HepG2 (cell line): ENCODE data around the gene PSKH1. TPM values are rescaled to one million over a fixed set of nuclear protein-coding genes. Genes with fewer than 3 reads are reported as not detected.

Source experiments
- CBFB ChIP-seq: sonication (generic); formaldehyde crosslinking; IDR thresholded peaks from 2 replicates; pipeline ENCODE4 v1.4.0; 2020; ENCODE audit warnings: missing genetic modification reagents
- FOXJ3 ChIP-seq: sonication (generic); formaldehyde crosslinking; IDR thresholded peaks from 2 replicates; pipeline ENCODE4 v1.4.0; 2020; ENCODE audit warnings: missing genetic modification reagents, mild to moderate bottlenecking, borderline replicate concordance
- GTF3A ChIP-seq: sonication (generic); formaldehyde crosslinking; conservative IDR thresholded peaks from 2 replicates; pipeline ENCODE4 v1.4.0; 2020; ENCODE audit warnings: mild to moderate bottlenecking, missing genetic modification reagents
- HCFC1 ChIP-seq: fragments of 150-350 bp; IDR thresholded peaks from 2 replicates; pipeline ENCODE4 v1.6.1; 2014; ENCODE audit warnings: low read depth, low read length
- HIVEP1 ChIP-seq: sonication (generic); formaldehyde crosslinking; IDR thresholded peaks from 2 replicates; pipeline ENCODE4 v1.4.0; 2020; ENCODE audit warnings: mild to moderate bottlenecking, missing genetic modification reagents
- HMGA1 ChIP-seq: sonication (generic); formaldehyde crosslinking; conservative IDR thresholded peaks from 2 replicates; pipeline ENCODE4 v1.4.0; 2020; ENCODE audit warnings: missing genetic modification reagents
- MIXL1 ChIP-seq: IDR thresholded peaks from 2 replicates; pipeline ENCODE4 v1.6.1; 2016
- NR1H2 ChIP-seq: sonication (generic); formaldehyde crosslinking; IDR thresholded peaks from 2 replicates; pipeline ENCODE4 v1.8.1; 2022; ENCODE audit warnings: low read depth, missing genetic modification reagents, borderline replicate concordance
- RBFOX2 ChIP-seq: fragments of 200-400 bp; formaldehyde crosslinking; IDR thresholded peaks from 2 replicates; pipeline ENCODE4 v1.6.1; 2017; ENCODE audit warnings: low read depth, mild to moderate bottlenecking, low read length
- RNF2 ChIP-seq: fragments of 450-650 bp; conservative IDR thresholded peaks from 2 replicates; pipeline ENCODE4 v1.6.1; 2016; ENCODE audit warnings: low read depth
- SALL2 ChIP-seq: sonication (generic); formaldehyde crosslinking; IDR thresholded peaks from 2 replicates; pipeline ENCODE4 v1.8.1; 2023; ENCODE audit warnings: mild to moderate bottlenecking, missing genetic modification reagents, inconsistent platforms
- SMAD3 ChIP-seq: sonication (generic); formaldehyde crosslinking; IDR thresholded peaks from 2 replicates; pipeline ENCODE4 v1.4.0; 2020; ENCODE audit warnings: missing genetic modification reagents
- TAF1 ChIP-seq: sonication (generic); formaldehyde crosslinking; IDR thresholded peaks from 2 replicates; pipeline ENCODE4 v1.4.0; 2020; ENCODE audit warnings: missing genetic modification reagents
- YEATS4 ChIP-seq: sonication (generic); formaldehyde crosslinking; IDR thresholded peaks from 2 replicates; pipeline ENCODE4 v1.4.0; 2020; ENCODE audit warnings: missing genetic modification reagents, borderline replicate concordance
- ZBTB1 ChIP-seq: sonication (generic); formaldehyde crosslinking; IDR thresholded peaks from 2 replicates; pipeline ENCODE4 v1.4.0; 2020; ENCODE audit warnings: missing genetic modification reagents, borderline replicate concordance
- ZKSCAN1 ChIP-seq: fragments of 150-350 bp; IDR thresholded peaks from 2 replicates; pipeline ENCODE4 v1.6.1; 2014; ENCODE audit warnings: low read length
- ZNF256 ChIP-seq: sonication (generic); formaldehyde crosslinking; conservative IDR thresholded peaks from 2 replicates; pipeline ENCODE4 v1.4.0; 2020; ENCODE audit warnings: missing genetic modification reagents
- ZNF441 ChIP-seq: sonication (generic); formaldehyde crosslinking; IDR thresholded peaks from 2 replicates; pipeline ENCODE4 v1.7.0; 2021; ENCODE audit warnings: missing genetic modification reagents, borderline replicate concordance
- ZNF510 ChIP-seq: sonication (generic); formaldehyde crosslinking; IDR thresholded peaks from 2 replicates; pipeline ENCODE4 v1.4.0; 2020; ENCODE audit warnings: low read depth, mild to moderate bottlenecking, missing genetic modification reagents
- ZNF557 ChIP-seq: sonication (generic); formaldehyde crosslinking; IDR thresholded peaks from 2 replicates; pipeline ENCODE4 v1.4.0; 2020; ENCODE audit warnings: missing genetic modification reagents
- ZNF598 ChIP-seq: sonication (generic); formaldehyde crosslinking; IDR thresholded peaks from 2 replicates; pipeline ENCODE4 v1.5.1; 2020; ENCODE audit warnings: mild to moderate bottlenecking, missing genetic modification reagents, borderline replicate concordance
- ZNF619 ChIP-seq: sonication (generic); formaldehyde crosslinking; IDR thresholded peaks from 2 replicates; pipeline ENCODE4 v1.4.0; 2020; ENCODE audit warnings: mild to moderate bottlenecking, missing genetic modification reagents
- ZNF737 ChIP-seq: sonication (generic); formaldehyde crosslinking; IDR thresholded peaks from 2 replicates; pipeline ENCODE4 v1.5.0; 2020; ENCODE audit warnings: missing genetic modification reagents, mild to moderate bottlenecking, borderline replicate concordance
- ZNF776 ChIP-seq: sonication (generic); formaldehyde crosslinking; IDR thresholded peaks from 2 replicates; pipeline ENCODE4 v1.4.0; 2020; ENCODE audit warnings: mild to moderate bottlenecking, missing genetic modification reagents
- ZNF792 ChIP-seq: IDR thresholded peaks from 2 replicates; pipeline ENCODE4 v1.6.1; 2016
- polyA plus RNA-seq, 8 experiments: library from polyadenylated mRNA; depleted of rRNA in 3 of 8; stranded (reverse) in 7 of 8; unstranded in 1 of 8; fragments of >200 nt; fragmentation: Illumina TruSeq in 4 of 8; extraction: Trizol in 4 of 8; gene quantifications; 2 replicates each; pipeline versions ENCODE4 v1.2.1 to v1.2.3, GENCODE V29; 2011 to 2016; ENCODE audit warnings: low read depth in 4 of 8, missing spikeins in 1 of 8, mixed read lengths in 1 of 8; ENCODE audit not compliant: insufficient read depth in 1 of 8
- total RNA-seq, 5 experiments: library from RNA; depleted of rRNA; stranded (reverse); fragments of >200 nt; fragmentation: Illumina TruSeq; extraction: Trizol; gene quantifications; 2 replicates each; pipeline ENCODE4 v1.2.3, GENCODE V29; 2016; ENCODE audit warnings: low read depth in 1 of 5
- TF ChIP-seq, protein P1 (sequence below): sonication (generic); formaldehyde crosslinking; IDR thresholded peaks from 2 replicates; pipeline ENCODE4 v1.8.0; 2022; ENCODE audit warnings: mild to moderate bottlenecking, missing genetic modification reagents, moderate library complexity
- TF ChIP-seq, protein P2 (sequence below): sonication (generic); formaldehyde crosslinking; IDR thresholded peaks from 2 replicates; pipeline ENCODE4 v1.5.1; 2020; ENCODE audit warnings: mild to moderate bottlenecking, missing genetic modification reagents, borderline replicate concordance
- TF ChIP-seq, protein P3 (sequence below): IDR thresholded peaks from 2 replicates; pipeline ENCODE4 v1.6.1; 2016; ENCODE audit warnings: mild to moderate bottlenecking, missing biosample characterization, missing genetic modification reagents

PSKH1 gene
- total and polyA plus RNA-seq, 2 of the 13 experiments (the other 11 are each of a cell fraction or from before 2014, with no cell fraction given): 8.4 to 19.1 TPM

GRCh38 chr16:67892899-67893742 is at the start of gene PSKH1 (continued):
- no peak for TF ChIP-seq ZBTB1 (CRISPR knock-in tag)
- TF ChIP-seq HCFC1: peak; percentile 40; the same call in 1 of the 2 replicates
- TF ChIP-seq ZNF619 (CRISPR knock-in tag): peak; percentile 60; the same call in 1 of the 2 replicates
- peak; percentile 58; the same call in 1 of the 2 replicates for TF ChIP-seq TAF1 (CRISPR knock-in tag)
- TF ChIP-seq, protein P1, sequence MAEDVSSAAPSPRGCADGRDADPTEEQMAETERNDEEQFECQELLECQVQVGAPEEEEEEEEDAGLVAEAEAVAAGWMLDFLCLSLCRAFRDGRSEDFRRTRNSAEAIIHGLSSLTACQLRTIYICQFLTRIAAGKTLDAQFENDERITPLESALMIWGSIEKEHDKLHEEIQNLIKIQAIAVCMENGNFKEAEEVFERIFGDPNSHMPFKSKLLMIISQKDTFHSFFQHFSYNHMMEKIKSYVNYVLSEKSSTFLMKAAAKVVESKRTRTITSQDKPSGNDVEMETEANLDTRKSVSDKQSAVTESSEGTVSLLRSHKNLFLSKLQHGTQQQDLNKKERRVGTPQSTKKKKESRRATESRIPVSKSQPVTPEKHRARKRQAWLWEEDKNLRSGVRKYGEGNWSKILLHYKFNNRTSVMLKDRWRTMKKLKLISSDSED (CRISPR knock-in tag): 0 out of 2 replicates have a peak, but pooled peaks have one; percentile 61
- 0 out of 2 replicates have a peak, but pooled peaks have one; percentile 18 for TF ChIP-seq ZNF792 (CRISPR knock-in tag)
- peak; percentile 95; the same call in 1 of the 2 replicates for TF ChIP-seq NR1H2 (CRISPR knock-in tag)
- TF ChIP-seq MIXL1 (CRISPR knock-in tag): 0 out of 2 replicates have a peak, but pooled peaks have one; percentile 5
- TF ChIP-seq GTF3A (CRISPR knock-in tag): no peak; the same call in 1 of the 2 replicates
- TF ChIP-seq ZNF441 (CRISPR knock-in tag): peak; percentile 11; the same call in 1 of the 2 replicates
- TF ChIP-seq ZNF510 (CRISPR knock-in tag): 0 out of 2 replicates have a peak, but pooled peaks have one; percentile 48
- TF ChIP-seq, protein P2, sequence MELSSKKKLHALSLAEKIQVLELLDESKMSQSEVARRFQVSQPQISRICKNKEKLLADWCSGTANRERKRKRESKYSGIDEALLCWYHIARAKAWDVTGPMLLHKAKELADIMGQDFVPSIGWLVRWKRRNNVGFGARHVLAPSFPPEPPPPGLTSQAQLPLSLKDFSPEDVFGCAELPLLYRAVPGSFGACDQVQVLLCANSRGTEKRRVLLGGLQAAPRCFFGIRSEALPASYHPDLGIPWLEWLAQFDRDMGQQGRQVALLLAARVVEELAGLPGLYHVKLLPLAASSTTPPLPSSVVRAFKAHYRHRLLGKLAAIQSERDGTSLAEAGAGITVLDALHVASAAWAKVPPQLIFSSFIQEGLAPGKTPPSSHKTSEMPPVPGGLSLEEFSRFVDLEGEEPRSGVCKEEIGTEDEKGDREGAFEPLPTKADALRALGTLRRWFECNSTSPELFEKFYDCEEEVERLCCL (CRISPR knock-in tag): 0 out of 2 replicates have a peak, but pooled peaks have one; percentile 24
- TF ChIP-seq ZNF737 (CRISPR knock-in tag): no peak
- TF ChIP-seq HMGA1: no peak
- TF ChIP-seq FOXJ3 (CRISPR knock-in tag): 0 out of 2 replicates have a peak, but pooled peaks have one; percentile 39
- peak; percentile 70 for TF ChIP-seq ZNF256
- TF ChIP-seq CBFB (CRISPR knock-in tag): 0 out of 2 replicates have a peak, but pooled peaks have one; percentile 13
- peak; percentile 94 for TF ChIP-seq YEATS4
- no peak for TF ChIP-seq ZKSCAN1
- no peak for TF ChIP-seq RNF2
- peak; percentile 88 for TF ChIP-seq HIVEP1 (CRISPR knock-in tag)
- 0 out of 2 replicates have a peak, but pooled peaks have one; percentile 58 for TF ChIP-seq ZNF598 (CRISPR knock-in tag)
- TF ChIP-seq RBFOX2: peak; percentile 94
- peak; percentile 93; the same call in 1 of the 2 replicates for TF ChIP-seq ZNF776 (CRISPR knock-in tag)
- 0 out of 2 replicates have a peak, but pooled peaks have one; percentile 69 for TF ChIP-seq ZNF557 (CRISPR knock-in tag)
- 0 out of 2 replicates have a peak, but pooled peaks have one; percentile 39 for TF ChIP-seq SMAD3 (CRISPR knock-in tag)
- TF ChIP-seq SALL2 (CRISPR knock-in tag): 0 out of 2 replicates have a peak, but pooled peaks have one; percentile 65
- TF ChIP-seq, protein P3, sequence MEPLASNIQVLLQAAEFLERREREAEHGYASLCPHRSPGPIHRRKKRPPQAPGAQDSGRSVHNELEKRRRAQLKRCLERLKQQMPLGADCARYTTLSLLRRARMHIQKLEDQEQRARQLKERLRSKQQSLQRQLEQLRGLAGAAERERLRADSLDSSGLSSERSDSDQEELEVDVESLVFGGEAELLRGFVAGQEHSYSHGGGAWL (CRISPR knock-in tag): peak; percentile 76; the same call in 1 of the 2 replicates
